Measurements from ENCODE around the gene COL13A1.

The COL13A1 gene

DNA sequence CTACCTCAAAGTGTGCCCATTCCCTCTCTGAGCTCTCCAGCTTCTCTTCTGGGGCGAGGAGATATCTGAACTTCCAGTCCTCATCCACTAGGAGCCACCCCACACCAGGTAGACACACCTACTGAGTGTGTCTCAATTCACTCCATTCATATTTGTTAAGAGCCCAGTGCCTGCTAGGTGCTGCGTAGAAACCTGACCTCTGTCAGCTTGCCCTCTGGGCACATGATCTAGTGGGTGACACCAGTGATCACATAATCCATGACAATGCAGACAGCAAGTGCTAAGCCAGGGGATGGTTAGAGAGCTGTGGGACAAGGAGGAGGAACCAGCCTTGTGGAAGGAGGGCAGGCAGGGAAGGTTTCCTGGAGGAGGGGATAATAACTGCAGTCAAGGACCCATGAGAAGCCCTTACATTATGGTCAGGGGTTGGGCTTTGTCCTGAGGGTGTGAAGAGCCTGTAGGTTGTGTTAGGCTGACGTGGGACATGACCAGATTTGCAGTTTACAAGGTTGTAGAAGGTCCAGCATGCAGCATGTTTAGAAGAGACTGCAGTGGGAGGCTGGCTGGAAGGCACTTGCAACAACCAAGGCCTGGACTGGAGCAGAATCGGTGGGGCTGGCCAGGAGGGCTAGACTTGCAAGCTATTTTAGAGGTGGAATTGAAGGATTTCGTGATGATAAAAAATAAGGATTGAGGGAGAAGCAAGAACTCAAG is 81.8 kb downstream of the COL13A1 start:
- H3K4me3 ChIP-seq (ENCODE audit: low read length) = no peak overlapping the region
- H3K4me1 ChIP-seq (ENCODE audit: insufficient read depth, low read length) = peaks cover 8% of the 10 kb centered on the region; the same call in 1 of the 2 replicates
- H3K9me3 ChIP-seq (ENCODE audit: insufficient read depth, low read depth, low read length) = no peaks in the 10 kb centered on the region
- H3K9ac ChIP-seq (ENCODE audit: low read depth, low read length) = no peak overlapping the region
- no peaks in the 10 kb centered on the region for H3K27me3 ChIP-seq (ENCODE audit: insufficient read depth, low read length)
- H3K27ac ChIP-seq (ENCODE audit: low read length) = no peak overlapping the region
- no peaks in the 10 kb centered on the region for H3K36me3 ChIP-seq (ENCODE audit: insufficient read depth, low read depth, low read length)

DNA sequence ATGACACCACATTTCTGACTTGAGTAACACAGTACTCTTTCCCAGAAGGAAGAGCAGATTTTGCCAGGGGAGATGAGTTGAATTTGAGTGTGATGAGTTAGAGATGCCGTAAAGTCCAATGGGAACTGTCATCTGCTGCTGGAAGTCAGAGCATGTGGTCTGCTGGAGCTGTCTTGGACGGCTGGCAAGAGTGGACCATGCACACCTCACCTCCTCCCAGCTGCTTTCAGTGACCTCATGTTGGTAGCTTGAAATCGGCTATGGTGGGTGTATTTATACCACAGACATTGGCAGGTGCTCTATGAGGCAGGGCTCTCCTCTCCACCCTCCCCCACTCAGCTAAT is 82.3 kb downstream of the COL13A1 start:
- no peaks in the 10 kb centered on the region for H3K27me3 ChIP-seq (ENCODE audit: insufficient read depth, low read length)
- H3K4me1 ChIP-seq (ENCODE audit: insufficient read depth, low read length) = peaks cover 8% of the 10 kb centered on the region; the same call in 1 of the 2 replicates
- H3K9me3 ChIP-seq (ENCODE audit: insufficient read depth, low read depth, low read length) = no peaks in the 10 kb centered on the region
- H3K9ac ChIP-seq (ENCODE audit: low read depth, low read length) = no peak overlapping the region
- H3K27ac ChIP-seq (ENCODE audit: low read length) = no peak overlapping the region
- no peak overlapping the region for H3K4me3 ChIP-seq (ENCODE audit: low read length)
- no peaks in the 10 kb centered on the region for H3K36me3 ChIP-seq (ENCODE audit: insufficient read depth, low read depth, low read length)

DNA sequence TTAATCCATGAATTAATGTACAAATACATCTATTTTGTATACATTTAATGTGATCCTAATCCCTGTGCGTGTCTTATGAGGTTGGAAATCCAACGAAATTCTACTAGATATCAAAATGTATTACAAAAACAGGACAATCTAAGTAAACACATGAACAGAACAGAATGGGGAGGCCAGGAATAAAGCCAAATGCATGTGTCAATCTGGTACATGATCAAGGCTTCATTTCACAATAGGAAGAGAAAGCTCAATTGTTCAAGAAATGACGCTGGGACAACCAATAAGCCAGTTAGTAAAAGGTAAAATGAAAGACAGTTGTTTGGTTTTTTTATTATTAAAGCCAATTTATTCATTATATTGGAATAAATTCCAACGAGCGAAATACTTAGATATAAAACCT is 83.0 kb downstream of the COL13A1 start:
- H3K4me1 ChIP-seq (ENCODE audit: insufficient read depth, low read length) = peaks cover 8% of the 10 kb centered on the region; the same call in 1 of the 2 replicates
- H3K9ac ChIP-seq (ENCODE audit: low read depth, low read length) = no peak overlapping the region
- no peak overlapping the region for H3K4me3 ChIP-seq (ENCODE audit: low read length)
- H3K27ac ChIP-seq (ENCODE audit: low read length) = no peak overlapping the region
- no peaks in the 10 kb centered on the region for H3K9me3 ChIP-seq (ENCODE audit: insufficient read depth, low read depth, low read length)
- H3K36me3 ChIP-seq (ENCODE audit: insufficient read depth, low read depth, low read length) = no peaks in the 10 kb centered on the region
- no peaks in the 10 kb centered on the region for H3K27me3 ChIP-seq (ENCODE audit: insufficient read depth, low read length)

DNA sequence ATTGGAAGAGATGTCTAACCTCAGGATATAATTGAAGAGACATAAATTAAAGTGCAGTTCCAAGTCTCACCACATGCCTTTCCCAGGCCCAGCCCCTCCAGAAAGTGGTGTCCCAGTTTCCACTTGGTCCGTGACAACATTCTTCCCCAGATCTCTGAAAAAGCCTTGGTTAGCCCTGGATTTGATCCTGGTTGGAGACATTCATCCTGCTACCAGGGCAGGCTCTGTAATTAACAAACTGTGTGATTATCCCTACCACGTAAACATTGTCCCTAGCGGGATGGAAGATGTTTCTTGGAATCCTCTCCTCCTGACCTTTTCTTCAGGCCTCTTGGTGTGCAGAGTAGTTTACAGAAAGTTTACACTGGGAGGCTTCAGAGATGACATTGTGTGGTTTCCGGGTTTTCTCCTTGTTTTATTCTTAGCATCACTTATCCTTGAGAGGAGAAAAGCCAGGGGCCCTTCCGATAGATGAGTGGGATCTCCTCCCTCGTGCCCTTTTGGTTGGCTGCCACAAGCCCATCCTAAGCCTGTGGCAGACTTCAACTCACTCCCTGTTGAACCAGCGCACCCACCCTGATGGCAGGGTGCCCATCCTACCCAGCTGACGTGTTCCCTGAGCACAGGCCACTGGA is 83.8 kb downstream of the COL13A1 start:
- H3K9me3 ChIP-seq (ENCODE audit: insufficient read depth, low read depth, low read length) = no peaks in the 10 kb centered on the region
- H3K4me1 ChIP-seq (ENCODE audit: insufficient read depth, low read length) = peaks cover 5% of the 10 kb centered on the region; the same call in 1 of the 2 replicates
- no peaks in the 10 kb centered on the region for H3K36me3 ChIP-seq (ENCODE audit: insufficient read depth, low read depth, low read length)
- no peak overlapping the region for H3K9ac ChIP-seq (ENCODE audit: low read depth, low read length)
- H3K27me3 ChIP-seq (ENCODE audit: insufficient read depth, low read length) = no peaks in the 10 kb centered on the region
- H3K27ac ChIP-seq (ENCODE audit: low read length) = no peak overlapping the region
- H3K4me3 ChIP-seq (ENCODE audit: low read length) = no peak overlapping the region

DNA sequence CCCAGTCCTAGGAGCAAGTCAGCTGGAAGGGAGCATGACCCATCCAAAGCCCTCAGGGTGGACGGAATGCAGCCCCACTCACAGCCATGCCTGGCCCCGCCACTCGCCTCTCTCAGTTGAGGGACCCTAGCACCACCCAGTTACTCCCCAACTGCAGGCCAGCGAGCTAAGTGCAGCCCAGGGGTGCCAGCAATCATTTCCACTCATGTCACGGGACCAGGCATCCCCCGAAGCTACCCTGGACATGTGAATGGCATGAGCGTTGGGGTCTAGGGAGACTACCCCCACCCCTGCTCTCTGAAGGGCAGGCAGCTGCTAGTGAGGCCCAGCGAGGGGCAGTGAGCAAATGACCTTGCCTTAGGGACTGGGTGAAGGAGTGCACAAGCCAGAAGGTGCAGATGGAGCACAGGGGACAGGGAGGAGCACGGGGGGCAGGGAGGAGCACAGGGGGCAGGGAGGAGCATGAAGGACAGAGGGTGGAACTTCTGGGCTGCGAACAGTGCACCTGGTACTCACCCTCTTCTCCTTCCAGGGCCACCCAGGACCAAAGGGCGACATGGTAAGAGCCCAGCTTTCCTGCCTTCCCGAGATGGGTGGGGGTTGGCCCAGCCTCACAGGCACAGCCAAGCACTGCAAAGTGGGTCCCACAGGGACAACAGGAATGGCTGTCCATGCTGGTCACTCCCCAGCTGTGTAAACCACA is 87.3 kb downstream of the COL13A1 start:
- Histone ChIP-seq H3K4me1 (ENCODE audit: insufficient read depth, low read length) (no peaks in the 10 kb centered on the region), H3K27me3 (ENCODE audit: insufficient read depth, low read length) (no peaks in the 10 kb centered on the region), H3K36me3 (ENCODE audit: insufficient read depth, low read depth, low read length) (no peaks in the 10 kb centered on the region), H3K4me3 (ENCODE audit: low read length) (no peak overlapping the region), H3K9ac (ENCODE audit: low read depth, low read length) (no peak overlapping the region), H3K9me3 (ENCODE audit: insufficient read depth, low read depth, low read length) (no peaks in the 10 kb centered on the region), H3K27ac (ENCODE audit: low read length) (no peak overlapping the region)

DNA sequence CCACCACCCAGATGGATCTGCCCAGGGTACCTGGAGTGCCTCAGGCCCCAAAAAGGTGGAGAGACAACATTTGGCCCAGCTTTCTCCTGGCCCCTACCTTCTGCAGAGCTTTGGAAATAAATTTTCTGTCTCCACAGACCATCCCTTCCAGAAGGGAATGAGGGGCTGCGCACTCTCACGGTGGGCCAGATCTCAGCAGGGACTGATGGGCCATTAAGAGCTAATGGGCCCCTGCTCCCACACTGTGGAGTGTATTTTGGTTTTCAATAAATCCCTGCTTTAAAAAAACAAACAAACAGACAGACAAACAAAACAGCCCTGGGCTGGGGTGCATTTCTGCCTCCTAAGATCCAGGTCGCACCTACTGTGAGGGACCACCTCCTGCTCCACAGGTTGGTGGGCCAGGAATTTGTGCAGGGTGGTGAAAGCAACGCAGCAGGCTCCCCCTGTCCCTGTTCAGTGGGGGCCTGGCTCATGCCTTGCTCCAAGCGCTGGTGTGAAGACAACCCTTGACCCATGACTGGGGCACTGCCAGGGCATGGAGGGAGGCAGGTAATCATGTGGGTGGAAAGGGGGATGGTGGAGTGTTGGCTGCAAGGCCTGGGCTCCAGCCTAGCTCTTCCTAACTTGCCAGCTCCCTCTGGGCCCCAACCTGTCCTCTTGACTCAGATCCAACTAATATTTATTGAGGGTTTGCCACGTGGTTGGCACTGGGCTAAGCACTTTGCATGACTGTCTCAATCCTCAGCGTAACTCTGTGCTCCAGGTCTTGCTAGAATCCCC is 88.5 kb downstream of the COL13A1 start:
- Histone ChIP-seq H3K36me3 (ENCODE audit: insufficient read depth, low read depth, low read length) (no peaks in the 10 kb centered on the region), H3K4me1 (ENCODE audit: insufficient read depth, low read length) (no peaks in the 10 kb centered on the region), H3K4me3 (ENCODE audit: low read length) (no peak overlapping the region), H3K27me3 (ENCODE audit: insufficient read depth, low read length) (no peaks in the 10 kb centered on the region), H3K27ac (ENCODE audit: low read length) (no peak overlapping the region), H3K9ac (ENCODE audit: low read depth, low read length) (no peak overlapping the region), H3K9me3 (ENCODE audit: insufficient read depth, low read depth, low read length) (no peaks in the 10 kb centered on the region)

DNA sequence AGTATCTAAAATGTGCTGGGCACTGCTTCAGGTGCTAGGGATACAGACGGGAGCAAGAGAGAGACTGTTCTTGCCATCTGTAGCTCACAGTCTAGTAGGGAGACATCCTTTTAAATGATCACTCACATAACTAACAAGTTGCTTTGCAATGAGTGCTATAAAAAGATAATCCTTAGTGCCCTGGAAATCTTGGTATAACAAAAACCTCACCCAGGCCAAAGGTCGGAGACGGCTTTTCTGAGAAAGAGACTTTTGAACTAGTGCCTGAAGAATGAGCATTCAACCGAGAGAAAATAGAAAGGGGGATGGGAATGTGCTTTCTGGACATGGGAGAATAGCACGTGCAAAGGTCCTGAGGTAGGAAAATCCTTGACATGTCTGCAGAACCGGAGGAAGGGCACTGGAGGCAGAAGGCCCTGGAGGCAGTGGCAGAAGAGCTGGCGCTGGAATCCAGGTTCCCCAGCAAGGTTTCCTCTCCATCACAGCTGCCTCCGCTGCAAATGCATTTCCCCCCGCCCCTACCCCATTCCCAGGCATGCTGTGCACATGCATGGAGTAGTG is 89.4 kb downstream of the COL13A1 start:
- H3K36me3 ChIP-seq (ENCODE audit: insufficient read depth, low read depth, low read length) = no peaks in the 10 kb centered on the region
- no peak overlapping the region for H3K27ac ChIP-seq (ENCODE audit: low read length)
- H3K27me3 ChIP-seq (ENCODE audit: insufficient read depth, low read length) = no peaks in the 10 kb centered on the region
- no peak overlapping the region for H3K4me3 ChIP-seq (ENCODE audit: low read length)
- H3K9me3 ChIP-seq (ENCODE audit: insufficient read depth, low read depth, low read length) = no peaks in the 10 kb centered on the region
- no peaks in the 10 kb centered on the region for H3K4me1 ChIP-seq (ENCODE audit: insufficient read depth, low read length)
- H3K9ac ChIP-seq (ENCODE audit: low read depth, low read length) = no peak overlapping the region

DNA sequence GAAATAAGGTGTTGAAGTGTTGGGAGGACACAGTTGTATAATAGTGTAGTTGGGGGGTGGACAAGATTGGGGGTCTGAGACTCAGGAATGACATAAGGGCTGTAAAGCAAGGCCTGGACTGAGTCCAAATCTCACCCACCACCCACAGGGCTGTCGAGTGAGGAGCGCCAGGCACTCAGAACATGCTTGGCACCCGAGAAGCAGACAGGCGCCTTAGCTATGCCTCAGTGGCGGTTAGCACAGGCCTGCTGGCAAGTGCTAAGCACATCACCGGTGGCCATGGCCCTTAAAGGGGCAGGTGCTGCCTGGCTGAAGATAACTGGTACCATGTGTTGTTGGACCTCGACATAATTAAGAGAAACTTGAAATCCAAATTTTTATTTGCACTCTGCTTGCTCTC is 90.7 kb downstream of the COL13A1 start:
- H3K36me3 ChIP-seq (ENCODE audit: insufficient read depth, low read depth, low read length) = no peaks in the 10 kb centered on the region
- no peaks in the 10 kb centered on the region for H3K9me3 ChIP-seq (ENCODE audit: insufficient read depth, low read depth, low read length)
- H3K27me3 ChIP-seq (ENCODE audit: insufficient read depth, low read length) = no peaks in the 10 kb centered on the region
- peaks cover 5% of the 10 kb centered on the region; the same call in 1 of the 2 replicates for H3K4me1 ChIP-seq (ENCODE audit: insufficient read depth, low read length)
- no peak overlapping the region for H3K4me3 ChIP-seq (ENCODE audit: low read length)
- H3K27ac ChIP-seq (ENCODE audit: low read length) = no peak overlapping the region
- H3K9ac ChIP-seq (ENCODE audit: low read depth, low read length) = no peak overlapping the region

DNA sequence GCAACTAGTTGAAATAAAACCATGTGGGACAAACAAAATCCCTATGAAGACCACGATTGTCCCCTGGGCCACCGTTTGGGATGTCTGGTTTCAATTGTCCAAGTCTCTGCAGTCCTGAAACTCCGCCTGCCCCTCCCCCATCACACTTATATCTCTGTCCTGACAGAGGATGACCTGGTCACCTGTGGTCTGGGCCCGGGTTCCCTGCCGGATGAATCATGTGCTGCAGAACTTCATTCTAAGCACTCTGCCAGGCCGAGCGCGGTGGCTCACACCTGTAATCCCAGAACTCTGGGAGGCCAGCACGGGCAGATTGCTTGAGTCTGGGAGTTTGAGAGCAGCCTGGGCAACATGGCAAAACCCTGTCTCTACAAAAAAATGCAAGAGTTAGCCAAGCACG is 91.1 kb downstream of the COL13A1 start:
- Histone ChIP-seq H3K9ac (ENCODE audit: low read depth, low read length) (no peak overlapping the region), H3K4me1 (ENCODE audit: insufficient read depth, low read length) (peaks cover 5% of the 10 kb centered on the region; the same call in 1 of the 2 replicates), H3K36me3 (ENCODE audit: insufficient read depth, low read depth, low read length) (no peaks in the 10 kb centered on the region), H3K27ac (ENCODE audit: low read length) (no peak overlapping the region), H3K27me3 (ENCODE audit: insufficient read depth, low read length) (no peaks in the 10 kb centered on the region), H3K4me3 (ENCODE audit: low read length) (no peak overlapping the region), H3K9me3 (ENCODE audit: insufficient read depth, low read depth, low read length) (no peaks in the 10 kb centered on the region)

DNA sequence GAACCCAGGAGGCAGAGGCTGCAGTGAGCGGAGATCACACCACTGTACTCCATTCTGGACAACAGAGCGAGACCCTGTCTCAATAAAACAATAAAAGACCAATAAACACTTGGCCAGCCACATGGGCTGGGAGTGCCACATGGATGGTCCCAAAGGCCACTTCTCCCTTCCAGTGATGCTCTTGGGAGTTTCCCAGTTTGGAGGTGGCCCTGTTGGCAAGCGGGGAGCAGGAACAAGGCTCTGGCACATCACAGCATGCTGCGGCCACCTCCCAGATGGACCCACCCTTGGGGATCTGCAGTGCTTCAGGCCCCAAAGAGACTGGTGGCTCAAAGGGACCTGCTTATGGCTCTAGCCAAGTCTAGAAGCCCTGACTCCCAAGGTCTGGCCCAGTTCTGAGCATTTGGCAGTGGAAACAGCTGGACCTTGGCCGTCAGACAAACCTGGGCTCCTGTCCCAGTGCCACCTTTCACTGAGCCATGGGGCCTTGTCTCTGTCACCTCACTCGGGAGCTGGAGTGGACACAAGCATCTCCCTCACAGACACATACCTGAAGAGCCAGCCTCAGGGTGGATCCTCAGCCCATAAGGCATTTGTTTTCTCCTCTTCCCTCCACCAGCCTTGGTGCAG is 91.7 kb downstream of the COL13A1 start:
- Histone ChIP-seq H3K4me3 (ENCODE audit: low read length) (no peak overlapping the region), H3K36me3 (ENCODE audit: insufficient read depth, low read depth, low read length) (no peaks in the 10 kb centered on the region), H3K9me3 (ENCODE audit: insufficient read depth, low read depth, low read length) (no peaks in the 10 kb centered on the region), H3K27me3 (ENCODE audit: insufficient read depth, low read length) (no peaks in the 10 kb centered on the region), H3K27ac (ENCODE audit: low read length) (no peak overlapping the region), H3K4me1 (ENCODE audit: insufficient read depth, low read length) (peaks cover 5% of the 10 kb centered on the region; the same call in 1 of the 2 replicates), H3K9ac (ENCODE audit: low read depth, low read length) (no peak overlapping the region)

DNA sequence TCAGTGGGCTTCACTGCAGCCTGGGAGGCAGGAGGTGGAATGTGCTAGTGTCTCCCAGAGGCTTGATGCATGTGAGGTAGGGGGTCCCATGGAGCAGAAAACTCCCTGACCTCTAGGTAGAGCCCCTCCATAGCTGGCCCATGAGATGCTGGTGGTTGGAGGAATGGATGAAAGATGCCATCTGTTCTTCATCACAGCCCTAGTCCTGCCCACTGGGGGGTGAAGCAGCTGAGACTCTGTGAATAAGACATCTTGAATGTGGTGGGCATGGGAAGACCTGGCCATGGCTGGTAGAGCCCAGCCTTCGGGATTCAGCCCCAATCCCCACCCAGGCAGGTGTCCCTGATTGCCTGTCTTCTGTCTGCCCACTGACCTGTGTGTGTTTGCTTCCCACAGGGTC is 92.5 kb downstream of the COL13A1 start:
- Histone ChIP-seq H3K4me3 (ENCODE audit: low read length) (no peak overlapping the region), H3K9ac (ENCODE audit: low read depth, low read length) (no peak overlapping the region), H3K27ac (ENCODE audit: low read length) (no peak overlapping the region), H3K36me3 (ENCODE audit: insufficient read depth, low read depth, low read length) (no peaks in the 10 kb centered on the region), H3K4me1 (ENCODE audit: insufficient read depth, low read length) (peaks cover 6% of the 10 kb centered on the region; the same call in 1 of the 2 replicates), H3K27me3 (ENCODE audit: insufficient read depth, low read length) (no peaks in the 10 kb centered on the region), H3K9me3 (ENCODE audit: insufficient read depth, low read depth, low read length) (no peaks in the 10 kb centered on the region)
